ENCODE results near the gene NOS2.

Gene NOS2

DNA sequence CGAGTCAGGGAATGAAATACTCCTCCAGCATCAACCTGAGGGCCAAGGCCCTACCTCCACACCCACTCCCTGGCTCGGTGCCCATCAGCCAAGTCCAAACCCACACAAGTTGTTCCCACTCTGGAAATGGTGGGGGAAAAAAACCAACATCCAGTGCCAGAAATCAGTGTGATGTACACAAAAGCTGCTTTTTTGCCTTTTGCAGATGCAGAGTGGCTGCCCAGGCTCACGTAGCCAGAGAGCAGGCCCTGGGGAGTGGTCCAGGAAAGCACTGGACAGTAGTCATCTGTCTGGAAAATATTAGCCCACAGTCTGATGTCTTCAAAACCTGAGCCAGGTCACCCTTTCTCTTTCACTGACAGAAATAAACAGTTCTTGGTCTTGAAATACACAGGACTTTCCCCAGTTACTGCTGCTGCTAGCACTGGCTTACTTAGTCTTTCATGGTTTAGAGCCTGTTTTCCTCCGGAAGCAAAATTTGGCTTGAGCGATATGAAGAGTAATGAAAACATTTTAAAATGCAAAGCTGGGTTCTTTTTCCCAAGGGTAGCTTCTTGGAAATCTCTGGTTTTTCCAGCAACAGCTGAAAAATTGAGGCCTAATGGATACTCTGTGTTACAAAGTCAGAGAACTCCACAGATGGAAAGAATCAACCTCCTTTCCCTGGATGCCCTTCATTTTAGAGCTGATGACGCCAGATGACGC is 18.2 kb upstream of the NOS2 start:
- Histone ChIP-seq H3K4me3 (ENCODE audit: low read depth, low read length) (0 out of 2 replicates have a peak overlapping the region, but pooled peaks have one; percentile 9), H3K9me3 (ENCODE audit: severe bottlenecking) (peaks cover 14% of the 10 kb centered on the region), H3K36me3 (no peaks in the 10 kb centered on the region), H3K27ac (peak overlapping the region; percentile 64), H3K27me3 (ENCODE audit: insufficient read depth, low read depth, severe bottlenecking) (no peaks in the 10 kb centered on the region)
- no peak for DNase-seq
- TF ChIP-seq, protein P1, sequence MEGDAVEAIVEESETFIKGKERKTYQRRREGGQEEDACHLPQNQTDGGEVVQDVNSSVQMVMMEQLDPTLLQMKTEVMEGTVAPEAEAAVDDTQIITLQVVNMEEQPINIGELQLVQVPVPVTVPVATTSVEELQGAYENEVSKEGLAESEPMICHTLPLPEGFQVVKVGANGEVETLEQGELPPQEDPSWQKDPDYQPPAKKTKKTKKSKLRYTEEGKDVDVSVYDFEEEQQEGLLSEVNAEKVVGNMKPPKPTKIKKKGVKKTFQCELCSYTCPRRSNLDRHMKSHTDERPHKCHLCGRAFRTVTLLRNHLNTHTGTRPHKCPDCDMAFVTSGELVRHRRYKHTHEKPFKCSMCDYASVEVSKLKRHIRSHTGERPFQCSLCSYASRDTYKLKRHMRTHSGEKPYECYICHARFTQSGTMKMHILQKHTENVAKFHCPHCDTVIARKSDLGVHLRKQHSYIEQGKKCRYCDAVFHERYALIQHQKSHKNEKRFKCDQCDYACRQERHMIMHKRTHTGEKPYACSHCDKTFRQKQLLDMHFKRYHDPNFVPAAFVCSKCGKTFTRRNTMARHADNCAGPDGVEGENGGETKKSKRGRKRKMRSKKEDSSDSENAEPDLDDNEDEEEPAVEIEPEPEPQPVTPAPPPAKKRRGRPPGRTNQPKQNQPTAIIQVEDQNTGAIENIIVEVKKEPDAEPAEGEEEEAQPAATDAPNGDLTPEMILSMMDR (IDR thresholded peaks at IDR 0.05; ENCODE audit: low read depth, low read length) = no peak

DNA sequence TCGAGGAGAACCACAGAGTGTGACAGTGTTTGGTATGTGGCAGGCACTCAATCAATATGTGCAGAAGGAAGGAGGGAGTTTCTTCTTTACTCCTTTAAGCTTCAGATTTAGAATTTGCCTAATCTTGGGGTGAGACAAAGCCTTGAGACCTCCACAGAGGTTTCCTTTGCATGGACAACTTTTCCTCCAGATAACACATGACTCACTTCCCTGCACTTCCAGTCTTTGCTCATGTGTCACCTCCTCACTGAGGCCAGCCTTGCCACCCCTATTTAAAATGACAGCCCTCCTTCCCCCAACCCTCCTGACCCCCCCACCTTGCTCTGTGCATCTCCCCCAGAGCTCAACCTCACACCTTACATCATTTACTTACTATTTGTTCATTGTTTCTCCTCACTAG is 17.4 kb upstream of the NOS2 start:
- Histone ChIP-seq H3K27ac (peak overlapping the region; percentile 64), H3K4me3 (ENCODE audit: low read depth, low read length) (no peak overlapping the region), H3K27me3 (ENCODE audit: insufficient read depth, low read depth, severe bottlenecking) (no peaks in the 10 kb centered on the region), H3K36me3 (no peaks in the 10 kb centered on the region), H3K9me3 (ENCODE audit: severe bottlenecking) (peaks cover 14% of the 10 kb centered on the region)
- TF ChIP-seq, protein P1 (IDR thresholded peaks at IDR 0.05; ENCODE audit: low read depth, low read length) = no peak
- DNase-seq = no peak

DNA sequence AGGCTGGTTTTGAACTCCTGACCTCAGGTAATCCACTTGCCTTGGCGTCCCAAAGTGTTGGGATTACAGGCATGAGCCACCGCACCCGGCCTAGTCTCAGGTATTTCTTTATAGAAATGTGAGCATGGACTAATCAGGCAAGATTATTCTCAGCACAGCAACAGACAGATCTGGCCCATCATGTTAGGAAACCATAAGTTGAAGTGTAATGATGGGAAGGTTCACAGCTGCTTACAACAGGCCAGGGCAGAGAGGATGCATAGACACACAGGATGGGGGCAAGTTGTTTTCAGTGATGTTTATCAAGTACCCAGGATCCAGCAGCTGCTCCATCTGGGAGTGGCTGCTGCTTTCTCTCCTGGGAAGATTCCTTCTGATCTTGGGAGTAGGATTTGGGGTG is 16.6 kb upstream of the NOS2 start:
- Histone ChIP-seq H3K27ac (peak overlapping the region; percentile 64), H3K4me3 (ENCODE audit: low read depth, low read length) (no peak overlapping the region), H3K9me3 (ENCODE audit: severe bottlenecking) (peaks cover 14% of the 10 kb centered on the region), H3K36me3 (no peaks in the 10 kb centered on the region), H3K27me3 (ENCODE audit: insufficient read depth, low read depth, severe bottlenecking) (no peaks in the 10 kb centered on the region)
- DNase-seq = peak; percentile 43
- TF ChIP-seq, protein P1 (IDR thresholded peaks at IDR 0.05; ENCODE audit: low read depth, low read length) = no peak

DNA sequence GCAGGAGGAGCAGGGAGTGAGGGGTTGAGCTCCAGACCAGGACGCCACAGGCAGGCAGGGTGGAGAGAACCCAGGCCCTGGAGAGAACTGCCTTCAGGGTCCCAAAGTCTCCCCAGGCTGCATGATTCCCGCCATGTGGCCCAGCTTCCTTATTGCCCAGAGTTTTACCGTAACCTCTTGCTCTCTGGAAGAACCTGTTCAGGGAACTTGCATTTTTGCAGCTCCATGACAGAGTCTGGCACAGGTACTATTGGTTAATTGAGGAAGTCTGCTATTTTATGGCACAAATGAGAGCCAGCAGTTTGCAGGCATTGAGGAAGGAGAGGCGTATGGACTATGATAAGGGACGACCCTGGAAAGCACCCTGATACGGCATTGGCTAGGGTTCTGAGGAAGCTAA is 11.6 kb upstream of the NOS2 start:
- no peaks in the 10 kb centered on the region for H3K27me3 ChIP-seq (ENCODE audit: insufficient read depth, low read depth, severe bottlenecking)
- H3K36me3 ChIP-seq = no peaks in the 10 kb centered on the region
- DNase-seq = no peak
- H3K9me3 ChIP-seq (ENCODE audit: severe bottlenecking) = peaks cover 8% of the 10 kb centered on the region
- H3K27ac ChIP-seq = peak overlapping the region; percentile 60; the same call in 1 of the 2 replicates
- no peak overlapping the region for H3K4me3 ChIP-seq (ENCODE audit: low read depth, low read length)
- TF ChIP-seq, protein P1 (IDR thresholded peaks at IDR 0.05; ENCODE audit: low read depth, low read length) = no peak

DNA sequence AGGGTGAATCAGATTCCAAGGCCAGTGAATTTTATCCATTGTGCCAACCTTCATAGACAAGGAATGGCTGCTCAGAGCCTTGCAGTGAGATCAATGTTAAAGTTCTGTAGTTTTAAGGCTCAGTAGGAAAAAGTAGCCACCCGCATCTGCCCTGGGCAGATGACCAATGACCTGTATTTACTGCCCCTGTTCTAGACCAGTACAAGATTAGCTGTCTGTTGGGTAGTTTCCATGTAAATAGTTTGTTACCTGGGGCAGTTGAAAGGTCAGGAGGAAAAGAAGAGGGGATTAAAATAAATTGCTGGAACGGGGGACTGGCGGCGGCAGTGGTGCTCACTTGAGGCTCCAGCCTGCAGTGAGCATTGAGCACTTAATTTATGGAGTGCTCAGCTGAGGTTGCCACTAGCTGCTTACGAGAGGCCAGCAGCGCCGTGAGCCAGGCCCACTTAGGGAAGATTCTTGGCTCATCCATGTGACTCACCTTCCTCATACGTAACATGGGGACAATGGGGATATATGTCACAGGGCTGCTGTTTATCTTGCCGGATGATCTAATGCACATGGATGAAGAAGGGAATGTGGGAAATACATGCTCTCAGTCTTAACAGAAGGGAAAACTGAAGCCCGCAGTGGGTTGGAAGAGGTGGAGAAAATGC is 10.7 kb upstream of the NOS2 start:
- H3K27me3 ChIP-seq (ENCODE audit: insufficient read depth, low read depth, severe bottlenecking) = no peaks in the 10 kb centered on the region
- H3K4me3 ChIP-seq (ENCODE audit: low read depth, low read length) = no peak overlapping the region
- TF ChIP-seq, protein P1 (IDR thresholded peaks at IDR 0.05; ENCODE audit: low read depth, low read length) = no peak
- DNase-seq = peak; percentile 56
- no peaks in the 10 kb centered on the region for H3K36me3 ChIP-seq
- peaks cover 8% of the 10 kb centered on the region for H3K9me3 ChIP-seq (ENCODE audit: severe bottlenecking)
- peak overlapping the region; percentile 60 for H3K27ac ChIP-seq
